ENCODE results near the gene CLNK.

Gene CLNK

GRCh38 chr4:10571909-10572308 is 112.7 kb downstream of the CLNK start:
- DNase-seq = no peak

GRCh38 chr4:10569491-10569890 is 115.1 kb downstream of the CLNK start:
- no peak for DNase-seq

GRCh38 chr4:10567766-10568165 is 116.8 kb downstream of the CLNK start:
- DNase-seq = no peak

- DNase-seq = no peak
Measured at GRCh38 chr4:10565166-10565780, 119.3 kb downstream of the CLNK start.

- DNase-seq = peak in 1 of 2 donors; percentile 48
Measured at GRCh38 chr4:10554694-10555093, 129.9 kb downstream of the CLNK start.

- no peak for DNase-seq
Measured at GRCh38 chr4:10554121-10554520, 130.4 kb downstream of the CLNK start.

- DNase-seq = no peak
Measured at GRCh38 chr4:10552591-10553280, 131.8 kb downstream of the CLNK start.

- no peak for DNase-seq
Measured at GRCh38 chr4:10535912-10536311, 148.7 kb downstream of the CLNK start.

- DNase-seq = no peak
Measured at GRCh38 chr4:10534820-10535219, 149.7 kb downstream of the CLNK start.

- no peak for DNase-seq
Measured at GRCh38 chr4:10532155-10532554, 152.4 kb downstream of the CLNK start.

GRCh38 chr4:10530137-10530786 is 154.3 kb downstream of the CLNK start:
- DNase-seq = no peak

- no peak for DNase-seq
Measured at GRCh38 chr4:10529291-10530136, 155.1 kb downstream of the CLNK start.

GRCh38 chr4:10527438-10527837 is 157.1 kb downstream of the CLNK start:
- DNase-seq = no peak

- DNase-seq = no peak
Measured at GRCh38 chr4:10526429-10527222, 157.9 kb downstream of the CLNK start.

- DNase-seq = no peak
Measured at GRCh38 chr4:10524196-10524833, 160.3 kb downstream of the CLNK start.

- no peak for DNase-seq
Measured at GRCh38 chr4:10521424-10521823, 163.1 kb downstream of the CLNK start.

- DNase-seq = no peak
Measured at GRCh38 chr4:10509733-10510132, 174.8 kb downstream of the CLNK start.

- no peak for DNase-seq
Measured at GRCh38 chr4:10506077-10506476, 178.5 kb downstream of the CLNK start.

- DNase-seq = no peak
Measured at GRCh38 chr4:10504570-10505179, 179.9 kb downstream of the CLNK start.

- DNase-seq = no peak
Measured at GRCh38 chr4:10502717-10503116, 181.9 kb downstream of the CLNK start.

GRCh38 chr4:10500776-10501175 is 183.8 kb downstream of the CLNK start:
- DNase-seq = no peak

- no peak for DNase-seq
Measured at GRCh38 chr4:10496200-10496599, 188.4 kb downstream of the CLNK start.

Measured in activated CD4-positive, alpha-beta T cell treated with anti-CD3 and anti-CD28 coated beads for 4 hours (primary cell).